HepG2 (cell line): ENCODE results near the gene PRMT7. TPM values are rescaled to one million over a fixed set of nuclear protein-coding genes. Genes with fewer than 3 reads are reported as not detected.

Source experiments
- ATF4 ChIP-seq, 2 experiments: fragments of 450-650 bp in 1 of 2; sonication (generic) in 1 of 2; formaldehyde crosslinking; IDR thresholded peaks; 2 replicates each; pipeline versions ENCODE4 v1.5.0 to v1.8.0; 2020 to 2022; ENCODE audit warnings: mild to moderate bottlenecking in 1 of 2, missing genetic modification reagents in 1 of 2
- BRCA1 ChIP-seq: sonication (generic); formaldehyde crosslinking; IDR thresholded peaks from 2 replicates; pipeline ENCODE4 v1.4.0; 2020; ENCODE audit warnings: missing genetic modification reagents
- CEBPG ChIP-seq: IDR thresholded peaks from 2 replicates; pipeline ENCODE4 v1.6.1; 2016
- FOXA1 ChIP-seq, 2 experiments: fragments of 450-650 bp in 1 of 2; sonication (generic) in 1 of 2; formaldehyde crosslinking in 1 of 2; IDR thresholded peaks; 2 replicates each; pipeline versions ENCODE4 v1.4.0 to v1.6.1; 2016 to 2020; ENCODE audit warnings: missing genetic modification reagents in 1 of 2
- FOXO1 ChIP-seq: sonication (generic); formaldehyde crosslinking; IDR thresholded peaks from 2 replicates; pipeline ENCODE4 v1.4.0; 2020; ENCODE audit warnings: missing genetic modification reagents
- HOXA3 ChIP-seq: sonication (generic); formaldehyde crosslinking; IDR thresholded peaks from 2 replicates; pipeline ENCODE4 v1.5.0; 2020; ENCODE audit warnings: missing genetic modification reagents
- KDM4B ChIP-seq: sonication (generic); formaldehyde crosslinking; IDR thresholded peaks from 2 replicates; pipeline ENCODE4 v1.4.0; 2020; ENCODE audit warnings: missing genetic modification reagents
- KDM5A ChIP-seq: fragments of 200-600 bp; sonication (generic); IDR thresholded peaks from 2 replicates; pipeline ENCODE4 v1.7.0; 2018; ENCODE audit warnings: antibody characterized with exemption, mild to moderate bottlenecking, low read length, borderline replicate concordance
- MBNL3 ChIP-seq: fragments of 250-450 bp; sonication (Bioruptor Pico); conservative IDR thresholded peaks from 2 replicates; pipeline ENCODE4 v1.8.0; 2022; ENCODE audit warnings: mild to moderate bottlenecking, inconsistent platforms
- MYPOP ChIP-seq: sonication (generic); formaldehyde crosslinking; IDR thresholded peaks from 2 replicates; pipeline ENCODE4 v1.8.1; 2023; ENCODE audit warnings: mild to moderate bottlenecking, moderate library complexity, missing genetic modification reagents
- NFYC ChIP-seq: IDR thresholded peaks from 2 replicates; pipeline ENCODE4 v1.6.1; 2016; ENCODE audit warnings: missing genetic modification reagents, missing compliant biosample characterization
- PITX1 ChIP-seq: sonication (generic); formaldehyde crosslinking; IDR thresholded peaks from 2 replicates; pipeline ENCODE4 v1.5.1; 2020; ENCODE audit warnings: mild to moderate bottlenecking, missing genetic modification reagents
- PRPF4 ChIP-seq: fragments of 200-400 bp; formaldehyde crosslinking; IDR thresholded peaks from 2 replicates; pipeline ENCODE4 v1.6.1; 2016; ENCODE audit warnings: low read length, low read depth; ENCODE audit not compliant: poor library complexity, severe bottlenecking
- RFX5 ChIP-seq: IDR thresholded peaks from 2 replicates; pipeline ENCODE4 v1.6.1; 2011; ENCODE audit warnings: low read depth, low read length, improper control_type of control experiment
- RFXANK ChIP-seq: IDR thresholded peaks from 2 replicates; pipeline ENCODE4 v1.6.1; 2016
- SALL2 ChIP-seq: sonication (generic); formaldehyde crosslinking; IDR thresholded peaks from 2 replicates; pipeline ENCODE4 v1.8.1; 2023; ENCODE audit warnings: mild to moderate bottlenecking, missing genetic modification reagents, inconsistent platforms
- SIN3B ChIP-seq: fragments of 150-350 bp; IDR thresholded peaks from 2 replicates; pipeline ENCODE4 v1.6.1; 2014; ENCODE audit warnings: low read length
- TCF7 ChIP-seq: sonication (generic); IDR thresholded peaks from 2 replicates; pipeline ENCODE4 v1.6.1; 2016; ENCODE audit warnings: antibody characterized with exemption, low read depth
- ZFP36 ChIP-seq: fragments of 150-350 bp; IDR thresholded peaks from 2 replicates; pipeline ENCODE4 v1.6.1; 2018; ENCODE audit warnings: borderline replicate concordance, low read length, low read depth; ENCODE audit not compliant: partially characterized antibody
- ZFP41 ChIP-seq: sonication (generic); formaldehyde crosslinking; IDR thresholded peaks from 2 replicates; pipeline ENCODE4 v1.4.0; 2020; ENCODE audit warnings: mild to moderate bottlenecking, missing genetic modification reagents, borderline replicate concordance
- ZNF12 ChIP-seq: sonication (generic); formaldehyde crosslinking; IDR thresholded peaks from 2 replicates; pipeline ENCODE4 v1.5.0; 2020; ENCODE audit warnings: missing genetic modification reagents
- ZNF205 ChIP-seq: IDR thresholded peaks from 2 replicates; pipeline ENCODE4 v1.6.1; 2018; ENCODE audit warnings: missing biosample characterization, missing genetic modification reagents
- ZNF501 ChIP-seq: sonication (generic); formaldehyde crosslinking; IDR thresholded peaks from 2 replicates; pipeline ENCODE4 v1.5.1; 2020; ENCODE audit warnings: mild to moderate bottlenecking, moderate library complexity, missing genetic modification reagents
- polyA plus RNA-seq, 8 experiments: library from polyadenylated mRNA; depleted of rRNA in 3 of 8; stranded (reverse) in 7 of 8; unstranded in 1 of 8; fragments of >200 nt; fragmentation: Illumina TruSeq in 4 of 8; extraction: Trizol in 4 of 8; gene quantifications; 2 replicates each; pipeline versions ENCODE4 v1.2.1 to v1.2.3, GENCODE V29; 2011 to 2016; ENCODE audit warnings: low read depth in 4 of 8, missing spikeins in 1 of 8, mixed read lengths in 1 of 8; ENCODE audit not compliant: insufficient read depth in 1 of 8
- total RNA-seq, 5 experiments: library from RNA; depleted of rRNA; stranded (reverse); fragments of >200 nt; fragmentation: Illumina TruSeq; extraction: Trizol; gene quantifications; 2 replicates each; pipeline ENCODE4 v1.2.3, GENCODE V29; 2016; ENCODE audit warnings: low read depth in 1 of 5
- TF ChIP-seq, protein P1 (sequence below): sonication (generic); formaldehyde crosslinking; IDR thresholded peaks from 2 replicates; pipeline ENCODE4 v1.5.1; 2020; ENCODE audit warnings: mild to moderate bottlenecking, missing genetic modification reagents
- TF ChIP-seq, protein P2 (sequence below): sonication (generic); formaldehyde crosslinking; IDR thresholded peaks from 2 replicates; pipeline ENCODE4 v1.8.1; 2023; ENCODE audit warnings: mild to moderate bottlenecking, missing genetic modification reagents, borderline replicate concordance

PRMT7 gene
- total and polyA plus RNA-seq, 2 of the 13 experiments (the other 11 are each of a cell fraction or from before 2014, with no cell fraction given), result 47.5 to 55.0 TPM

GRCh38 chr16:68328151-68328859 is 17.5 kb downstream of the PRMT7 start (continued):
- no peak; the same call in 1 of the 2 replicates for TF ChIP-seq NFYC (CRISPR knock-in tag)
- no peak for TF ChIP-seq ZNF12
- TF ChIP-seq MBNL3, result no peak
- TF ChIP-seq FOXO1, result peak; percentile 47; the same call in 1 of the 2 replicates
- peak; percentile 62 for TF ChIP-seq ZNF501
- TF ChIP-seq KDM4B, result no peak
- TF ChIP-seq ZFP41 (CRISPR knock-in tag), result no peak
- peak; percentile 26; the same call in 1 of the 2 replicates for TF ChIP-seq HOXA3 (CRISPR knock-in tag)
- TF ChIP-seq PITX1 (CRISPR knock-in tag), result peak; percentile 49; the same call in 1 of the 2 replicates
- peak; percentile 31; the same call in 1 of the 2 replicates for TF ChIP-seq KDM5A
- TF ChIP-seq PRPF4, result no peak
- TF ChIP-seq ZNF205, result no peak
- TF ChIP-seq ZFP36, result no peak
- TF ChIP-seq ATF4 (CRISPR knock-in tag; IDR thresholded peaks at IDR 0.05), result no peak
- TF ChIP-seq, protein P1, sequence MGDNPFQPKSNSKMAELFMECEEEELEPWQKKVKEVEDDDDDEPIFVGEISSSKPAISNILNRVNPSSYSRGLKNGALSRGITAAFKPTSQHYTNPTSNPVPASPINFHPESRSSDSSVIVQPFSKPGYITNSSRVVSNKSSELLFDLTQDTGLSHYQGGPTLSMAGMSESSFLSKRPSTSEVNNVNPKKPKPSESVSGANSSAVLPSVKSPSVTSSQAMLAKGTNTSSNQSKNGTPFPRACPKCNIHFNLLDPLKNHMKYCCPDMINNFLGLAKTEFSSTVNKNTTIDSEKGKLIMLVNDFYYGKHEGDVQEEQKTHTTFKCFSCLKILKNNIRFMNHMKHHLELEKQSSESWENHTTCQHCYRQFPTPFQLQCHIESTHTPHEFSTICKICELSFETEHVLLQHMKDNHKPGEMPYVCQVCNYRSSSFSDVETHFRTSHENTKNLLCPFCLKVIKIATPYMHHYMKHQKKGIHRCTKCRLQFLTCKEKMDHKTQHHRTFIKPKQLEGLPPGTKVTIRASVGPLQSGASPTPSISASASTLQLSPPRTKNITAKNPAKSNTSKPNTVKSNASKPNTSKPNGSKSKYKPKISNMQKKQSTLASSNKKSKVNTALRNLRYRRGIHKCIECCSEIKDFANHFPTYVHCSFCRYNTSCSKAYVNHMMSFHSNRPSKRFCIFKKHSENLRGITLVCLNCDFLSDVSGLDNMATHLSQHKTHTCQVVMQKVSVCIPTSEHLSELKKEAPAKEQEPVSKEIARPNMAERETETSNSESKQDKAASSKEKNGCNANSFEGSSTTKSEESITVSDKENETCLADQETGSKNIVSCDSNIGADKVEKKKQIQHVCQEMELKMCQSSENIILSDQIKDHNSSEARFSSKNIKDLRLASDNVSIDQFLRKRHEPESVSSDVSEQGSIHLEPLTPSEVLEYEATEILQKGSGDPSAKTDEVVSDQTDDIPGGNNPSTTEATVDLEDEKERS (CRISPR knock-in tag), result no peak
- TF ChIP-seq SALL2 (CRISPR knock-in tag), result no peak
- TF ChIP-seq TCF7, result peak; percentile 76
- no peak for TF ChIP-seq FOXA1 (IDR thresholded peaks at IDR 0.05)
- TF ChIP-seq FOXA1 (CRISPR knock-in tag; IDR thresholded peaks at IDR 0.05), result peak; percentile 65
- TF ChIP-seq BRCA1 (CRISPR knock-in tag), result no peak
- no peak for TF ChIP-seq RFXANK (CRISPR knock-in tag)
- peak; percentile 21; the same call in 1 of the 2 replicates for TF ChIP-seq SIN3B
- TF ChIP-seq RFX5, result no peak
- peak; percentile 47; the same call in 1 of the 2 replicates for TF ChIP-seq CEBPG (CRISPR knock-in tag)
- TF ChIP-seq, protein P2, sequence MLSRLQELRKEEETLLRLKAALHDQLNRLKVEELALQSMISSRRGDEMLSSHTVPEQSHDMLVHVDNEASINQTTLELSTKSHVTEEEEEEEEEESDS (CRISPR knock-in tag), result no peak
- TF ChIP-seq MYPOP (CRISPR knock-in tag), result 0 out of 2 replicates have a peak, but pooled peaks have one; percentile 28
